DND-41 (cell line): Measurements from ENCODE around the gene FHDC1.

ENCODE experiments used
- ATAC-seq: fragments of 200-7000 bp; cut with Tn5 transposase; 3 replicates; pipeline ENCODE4 v1.9.1; 2021; ENCODE audit warnings: low read depth; ENCODE audit not compliant: insufficient read depth
- DNase-seq: peaks from one replicate; pipeline ENCODE4 v3.0.0-alpha.2; 2020
- H2AFZ ChIP-seq: 2 replicates; pipeline ENCODE4 v1.6.0; 2012; ENCODE audit warnings: low read depth, low read length
- H3K27ac ChIP-seq: 2 replicates; pipeline ENCODE4 v1.5.1; 2012; ENCODE audit warnings: low read length, inconsistent platforms
- H3K27me3 ChIP-seq: fragments of 200-600 bp; sonication (generic); 2 replicates; pipeline ENCODE4 v1.6.0; 2012; ENCODE audit warnings: low read length, mild to moderate bottlenecking, inconsistent platforms; ENCODE audit not compliant: insufficient read depth, poor library complexity
- H3K36me3 ChIP-seq: 2 replicates; pipeline ENCODE4 v1.5.1; 2012; ENCODE audit warnings: low read length, inconsistent platforms; ENCODE audit not compliant: insufficient read depth
- H3K4me1 ChIP-seq: 2 replicates; pipeline ENCODE4 v1.5.1; 2012; ENCODE audit warnings: mild to moderate bottlenecking, low read length; ENCODE audit not compliant: insufficient read depth
- H3K4me2 ChIP-seq: 2 replicates; pipeline ENCODE4 v1.6.0; 2012; ENCODE audit warnings: mild to moderate bottlenecking, moderate library complexity, low read length, inconsistent platforms; ENCODE audit not compliant: insufficient read depth
- H3K4me3 ChIP-seq, 2 experiments: fragments of 200-600 bp in 1 of 2; shearing (Covaris generic) in 1 of 2; 2 replicates each; pipeline ENCODE4 v1.5.1; 2012 to 2016; ENCODE audit warnings: inconsistent platforms in 2 of 2, low read length in 2 of 2, mild to moderate bottlenecking in 2 of 2, low read depth in 1 of 2, moderate library complexity in 1 of 2
- H3K79me2 ChIP-seq: 2 replicates; pipeline ENCODE4 v1.6.0; 2012; ENCODE audit warnings: low read length, inconsistent platforms; ENCODE audit not compliant: insufficient read depth
- H3K9ac ChIP-seq: 2 replicates; pipeline ENCODE4 v1.6.0; 2012; ENCODE audit warnings: low read depth, mild to moderate bottlenecking, inconsistent platforms, low read length, moderate library complexity
- H3K9me3 ChIP-seq: 2 replicates; pipeline ENCODE4 v1.5.1; 2012; ENCODE audit warnings: low read length, moderate library complexity, mild to moderate bottlenecking, inconsistent platforms; ENCODE audit not compliant: insufficient read depth, severe bottlenecking
- H4K20me1 ChIP-seq: 2 replicates; pipeline ENCODE4 v1.6.0; 2012; ENCODE audit warnings: low read length; ENCODE audit not compliant: insufficient read depth
- EZH2 ChIP-seq: IDR thresholded peaks from 3 replicates; pipeline ENCODE4 v1.6.1; 2012; ENCODE audit warnings: borderline replicate concordance, low read depth, mild to moderate bottlenecking, moderate library complexity, low read length, inconsistent platforms; ENCODE audit not compliant: severe bottlenecking
- TF ChIP-seq, protein P1 (sequence below): IDR thresholded peaks from 2 replicates; pipeline ENCODE4 v1.5.1; 2012; ENCODE audit warnings: borderline replicate concordance, low read length, moderate library complexity, mild to moderate bottlenecking; ENCODE audit not compliant: poor library complexity, severe bottlenecking; ENCODE audit errors: extremely low read depth

FHDC1 gene

DNA sequence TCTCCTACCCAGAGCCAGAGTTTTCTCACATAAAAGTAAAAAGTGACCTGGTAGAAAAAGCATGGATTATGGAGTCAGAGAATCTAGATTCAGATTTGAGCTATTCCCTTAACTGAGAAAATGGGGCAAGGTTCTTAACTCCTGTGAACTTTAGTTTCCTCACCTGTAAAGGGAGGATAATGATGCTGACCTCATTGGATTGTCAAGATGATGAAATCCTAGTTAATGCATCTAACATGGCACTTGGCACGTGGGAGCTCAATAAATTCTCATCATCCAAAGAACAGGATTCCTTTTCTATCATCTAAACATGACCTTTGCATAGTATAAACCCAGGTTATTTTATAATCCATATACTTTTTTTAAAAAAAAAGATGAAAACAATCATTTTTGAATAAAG is 18.6 kb downstream of the FHDC1 start:
- Histone ChIP-seq H3K9ac (no peak overlapping the region), H3K36me3 (no peaks in the 10 kb centered on the region), H3K4me3 (no peak overlapping the region), H3K79me2 (no peaks in the 10 kb centered on the region), H2AFZ (no peak overlapping the region), H3K9me3 (no peaks in the 10 kb centered on the region), H4K20me1 (no peaks in the 10 kb centered on the region), H3K27ac (no peak overlapping the region), H3K4me1 (no peaks in the 10 kb centered on the region), H3K4me2 (no peak overlapping the region), H3K27me3 (peaks cover 3% of the 10 kb centered on the region)
- TF ChIP-seq, protein P1, sequence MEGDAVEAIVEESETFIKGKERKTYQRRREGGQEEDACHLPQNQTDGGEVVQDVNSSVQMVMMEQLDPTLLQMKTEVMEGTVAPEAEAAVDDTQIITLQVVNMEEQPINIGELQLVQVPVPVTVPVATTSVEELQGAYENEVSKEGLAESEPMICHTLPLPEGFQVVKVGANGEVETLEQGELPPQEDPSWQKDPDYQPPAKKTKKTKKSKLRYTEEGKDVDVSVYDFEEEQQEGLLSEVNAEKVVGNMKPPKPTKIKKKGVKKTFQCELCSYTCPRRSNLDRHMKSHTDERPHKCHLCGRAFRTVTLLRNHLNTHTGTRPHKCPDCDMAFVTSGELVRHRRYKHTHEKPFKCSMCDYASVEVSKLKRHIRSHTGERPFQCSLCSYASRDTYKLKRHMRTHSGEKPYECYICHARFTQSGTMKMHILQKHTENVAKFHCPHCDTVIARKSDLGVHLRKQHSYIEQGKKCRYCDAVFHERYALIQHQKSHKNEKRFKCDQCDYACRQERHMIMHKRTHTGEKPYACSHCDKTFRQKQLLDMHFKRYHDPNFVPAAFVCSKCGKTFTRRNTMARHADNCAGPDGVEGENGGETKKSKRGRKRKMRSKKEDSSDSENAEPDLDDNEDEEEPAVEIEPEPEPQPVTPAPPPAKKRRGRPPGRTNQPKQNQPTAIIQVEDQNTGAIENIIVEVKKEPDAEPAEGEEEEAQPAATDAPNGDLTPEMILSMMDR, result no peak
- no peak for TF ChIP-seq EZH2
- ATAC-seq, result no peak
- DNase-seq, result no peak

DNA sequence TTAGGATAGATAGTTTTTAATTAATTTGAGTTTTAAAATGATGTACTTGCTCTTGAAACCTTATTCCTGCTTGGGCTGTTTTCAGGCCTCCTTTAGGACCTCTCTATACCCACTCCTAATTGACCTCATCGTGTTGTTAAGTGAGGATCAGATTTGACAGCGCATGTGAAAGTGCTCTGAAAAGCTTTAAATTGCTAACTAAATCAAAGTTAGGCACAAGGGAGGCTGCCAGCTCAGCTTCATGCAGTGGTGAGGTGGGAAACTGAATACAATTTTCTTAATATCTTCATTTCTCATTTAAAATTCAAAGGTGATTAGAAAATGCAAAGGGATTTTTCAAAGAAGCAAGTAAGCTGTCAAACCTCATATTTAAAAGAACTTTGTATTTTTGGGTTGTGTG is 20.0 kb downstream of the FHDC1 start:
- Histone ChIP-seq H3K9me3 (no peaks in the 10 kb centered on the region), H2AFZ (no peak overlapping the region), H3K36me3 (no peaks in the 10 kb centered on the region), H3K9ac (no peak overlapping the region), H3K4me1 (no peaks in the 10 kb centered on the region), H4K20me1 (no peaks in the 10 kb centered on the region), H3K27me3 (peaks cover 3% of the 10 kb centered on the region), H3K4me3 (no peak overlapping the region), H3K79me2 (no peaks in the 10 kb centered on the region), H3K4me2 (no peak overlapping the region), H3K27ac (no peak overlapping the region)
- ATAC-seq, result no peak
- TF ChIP-seq, protein P1, result no peak
- no peak for TF ChIP-seq EZH2
- no peak for DNase-seq

DNA sequence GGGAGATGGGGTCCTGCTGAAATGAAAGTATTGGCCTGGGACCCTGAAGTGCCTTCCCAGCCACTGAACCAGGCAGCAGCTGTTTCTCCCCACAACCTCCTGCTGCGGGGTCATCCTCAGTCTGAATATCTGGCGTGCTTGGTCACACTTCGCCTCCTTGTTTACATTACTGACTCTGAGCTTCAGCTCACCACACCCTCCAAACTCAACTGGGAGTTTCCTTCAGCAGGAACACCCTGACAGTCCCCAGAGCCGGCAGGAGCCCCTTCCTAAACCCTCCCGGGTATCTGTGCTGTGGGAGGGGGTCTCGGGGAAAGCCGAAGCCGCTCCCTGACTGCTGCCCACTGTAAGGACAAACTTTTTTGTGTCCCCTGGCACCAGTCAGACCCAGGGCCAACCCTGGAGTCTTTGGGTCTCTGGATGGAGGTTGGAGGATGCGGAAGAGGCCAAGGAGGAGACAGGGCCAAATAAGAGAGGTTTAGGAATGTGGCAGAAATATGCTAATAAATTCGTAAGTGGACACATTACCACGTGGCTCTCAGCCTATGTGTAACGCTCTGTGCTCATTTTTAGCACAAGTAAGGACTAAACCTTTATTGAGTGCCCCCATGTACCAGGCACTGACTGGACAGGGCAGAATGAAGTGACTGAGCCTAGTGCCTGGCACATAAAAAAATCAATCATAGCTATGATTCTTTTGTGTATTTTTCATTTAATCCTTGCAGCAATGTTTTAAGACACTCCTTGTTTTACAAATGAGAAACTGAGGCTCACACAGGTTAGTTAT is 20.7 kb downstream of the FHDC1 start:
- H3K9ac ChIP-seq, result no peak overlapping the region
- no peak overlapping the region for H2AFZ ChIP-seq
- H4K20me1 ChIP-seq, result no peaks in the 10 kb centered on the region
- peaks cover 3% of the 10 kb centered on the region for H3K27me3 ChIP-seq
- DNase-seq (no peak), ATAC-seq (no peak)
- H3K4me1 ChIP-seq, result no peaks in the 10 kb centered on the region
- H3K9me3 ChIP-seq, result no peaks in the 10 kb centered on the region
- TF ChIP-seq, protein P1, result no peak
- TF ChIP-seq EZH2, result no peak
- H3K79me2 ChIP-seq, result no peaks in the 10 kb centered on the region
- H3K27ac ChIP-seq, result no peak overlapping the region
- H3K4me3 ChIP-seq, result no peak overlapping the region
- H3K4me2 ChIP-seq, result no peak overlapping the region
- no peaks in the 10 kb centered on the region for H3K36me3 ChIP-seq
